HG03060 (cell line): ENCODE data around the gene KIAA1671.

Experiments
- ATAC-seq: cut with Tn5 transposase; IDR thresholded peaks from one replicate; pipeline ENCODE4 v1.9.1; 2021; ENCODE audit warnings: low read depth, moderate number of reproducible peaks; ENCODE audit not compliant: unreplicated experiment

The KIAA1671 gene

GRCh38 chr22:25007444-25008106 lies 55.1 kb downstream of the KIAA1671 start:
- no peak for ATAC-seq

GRCh38 chr22:25008666-25009065 lies 56.1 kb downstream of the KIAA1671 start:
- no peak for ATAC-seq

GRCh38 chr22:25012741-25013143 lies 60.2 kb downstream of the KIAA1671 start:
- no peak for ATAC-seq

GRCh38 chr22:25013607-25014006 lies 61.1 kb downstream of the KIAA1671 start:
- no peak for ATAC-seq

- no peak for ATAC-seq
Measured at GRCh38 chr22:25014896-25015755, 62.6 kb downstream of the KIAA1671 start.

DNA sequence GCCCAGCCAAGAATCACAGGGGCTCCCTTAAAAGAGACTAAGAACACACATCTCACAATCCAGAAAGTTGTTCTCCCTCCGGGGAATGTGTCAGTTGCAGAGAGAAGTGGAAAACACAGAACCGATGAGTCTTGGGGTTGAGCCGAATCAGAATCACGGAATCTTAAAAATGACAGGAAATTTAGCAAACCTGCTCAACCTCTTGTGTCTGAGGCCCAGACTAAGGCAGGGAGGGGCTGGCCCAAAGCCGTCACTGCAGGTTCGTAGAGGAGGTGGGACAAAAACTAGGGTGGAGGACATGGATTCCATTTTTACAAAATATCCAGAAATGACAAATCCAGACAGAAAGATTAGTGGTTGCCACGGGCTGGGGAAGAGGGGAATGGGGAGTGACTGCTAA lies 63.8 kb downstream of the KIAA1671 start:
- no peak for ATAC-seq

DNA sequence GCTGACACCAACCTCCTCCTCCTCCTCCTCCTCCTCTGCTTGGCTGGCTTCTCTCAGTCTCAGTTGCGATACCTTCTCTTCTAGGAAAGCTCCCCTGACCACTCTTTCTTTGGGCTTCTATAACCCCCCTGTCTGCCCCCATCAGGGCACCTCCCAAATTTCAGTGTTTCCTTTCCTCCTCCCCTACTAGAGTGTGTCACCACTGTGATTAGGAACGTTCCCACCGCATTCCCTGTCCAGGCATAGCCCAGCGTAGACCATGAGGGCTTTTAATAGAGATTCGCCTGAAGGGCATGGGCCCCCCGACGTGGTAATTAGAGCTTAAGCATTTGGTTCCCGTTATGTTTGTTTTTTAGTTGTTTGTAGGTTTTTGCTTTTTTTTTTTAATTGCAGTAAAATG lies 65.5 kb downstream of the KIAA1671 start:
- ATAC-seq = no peak

- no peak for ATAC-seq
Measured at GRCh38 chr22:25019427-25020184, 67.1 kb downstream of the KIAA1671 start.

- ATAC-seq = no peak
Measured at GRCh38 chr22:25021409-25021808, 68.9 kb downstream of the KIAA1671 start.

DNA sequence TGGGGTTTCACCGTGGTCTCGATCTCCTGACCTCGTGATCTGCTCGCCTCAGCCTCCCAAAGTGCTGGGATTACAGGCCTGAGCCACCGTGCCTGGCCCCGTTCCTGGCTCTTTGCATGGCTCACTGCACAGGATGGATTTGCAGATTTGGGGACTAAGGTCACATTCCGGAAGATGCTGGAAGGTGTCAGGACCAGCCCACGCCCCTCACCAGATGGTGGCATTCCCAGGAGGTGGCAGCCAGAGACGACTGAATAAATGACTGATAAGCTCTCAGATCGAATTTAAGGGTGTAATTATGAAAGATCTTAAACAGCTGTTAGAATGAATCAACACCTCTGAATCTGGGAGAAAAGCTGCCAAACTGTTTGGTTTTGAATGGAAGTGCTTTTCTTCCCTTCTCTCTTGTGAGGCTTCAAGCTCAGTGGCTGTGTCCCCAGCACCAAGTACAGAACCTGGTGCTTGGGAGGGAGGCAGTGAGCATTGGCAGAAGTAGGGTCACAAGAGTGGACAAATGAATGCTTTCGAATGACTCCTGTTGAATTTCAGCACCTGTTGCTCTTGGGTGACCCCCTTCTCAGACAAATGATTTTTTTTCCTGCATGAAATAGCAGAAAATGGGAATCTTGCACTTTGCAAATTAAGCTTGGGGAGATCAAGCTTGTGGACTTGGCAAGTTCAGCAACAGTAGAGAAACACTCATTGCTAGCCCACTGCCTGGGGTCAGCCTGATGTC lies 69.6 kb downstream of the KIAA1671 start:
- ATAC-seq = no peak

DNA sequence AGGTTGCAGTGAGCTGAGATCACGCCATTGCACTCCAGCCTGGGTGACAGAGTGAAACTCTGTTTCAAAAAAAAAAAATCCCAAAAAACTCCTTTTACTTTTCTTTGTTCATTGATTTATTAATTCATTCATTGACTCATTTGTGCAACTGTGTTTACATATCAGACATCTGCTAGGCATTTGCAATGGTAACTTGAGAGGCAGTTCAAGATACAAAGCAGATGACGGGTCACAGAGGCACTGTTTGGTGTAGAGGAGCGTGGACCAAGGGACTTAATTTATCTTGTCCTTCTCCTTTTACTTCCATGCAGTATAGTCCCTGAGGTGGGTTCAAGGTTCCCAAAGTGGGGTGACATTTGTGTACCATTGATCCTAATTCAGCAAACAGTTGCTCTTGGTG lies 71.4 kb downstream of the KIAA1671 start:
- no peak for ATAC-seq

DNA sequence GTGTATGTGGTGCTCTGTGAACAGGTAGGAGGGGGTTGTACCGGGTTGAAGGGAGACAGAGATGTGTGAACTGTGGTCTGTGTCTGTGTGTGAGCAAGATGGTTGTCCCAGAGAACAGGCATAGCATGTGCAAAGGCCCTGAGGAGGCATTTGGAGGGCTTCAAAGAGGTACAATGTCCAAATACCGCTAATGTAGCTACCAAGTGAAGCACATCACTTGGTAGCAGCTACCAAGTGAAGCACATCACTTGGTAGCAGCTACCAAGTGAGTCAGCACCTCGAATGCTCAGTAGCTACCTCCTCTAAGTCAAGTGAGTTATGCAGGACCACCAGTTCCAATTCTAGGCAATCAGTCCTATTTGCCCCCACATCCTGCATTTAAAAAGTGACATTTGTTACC lies 72.4 kb downstream of the KIAA1671 start:
- ATAC-seq = no peak

DNA sequence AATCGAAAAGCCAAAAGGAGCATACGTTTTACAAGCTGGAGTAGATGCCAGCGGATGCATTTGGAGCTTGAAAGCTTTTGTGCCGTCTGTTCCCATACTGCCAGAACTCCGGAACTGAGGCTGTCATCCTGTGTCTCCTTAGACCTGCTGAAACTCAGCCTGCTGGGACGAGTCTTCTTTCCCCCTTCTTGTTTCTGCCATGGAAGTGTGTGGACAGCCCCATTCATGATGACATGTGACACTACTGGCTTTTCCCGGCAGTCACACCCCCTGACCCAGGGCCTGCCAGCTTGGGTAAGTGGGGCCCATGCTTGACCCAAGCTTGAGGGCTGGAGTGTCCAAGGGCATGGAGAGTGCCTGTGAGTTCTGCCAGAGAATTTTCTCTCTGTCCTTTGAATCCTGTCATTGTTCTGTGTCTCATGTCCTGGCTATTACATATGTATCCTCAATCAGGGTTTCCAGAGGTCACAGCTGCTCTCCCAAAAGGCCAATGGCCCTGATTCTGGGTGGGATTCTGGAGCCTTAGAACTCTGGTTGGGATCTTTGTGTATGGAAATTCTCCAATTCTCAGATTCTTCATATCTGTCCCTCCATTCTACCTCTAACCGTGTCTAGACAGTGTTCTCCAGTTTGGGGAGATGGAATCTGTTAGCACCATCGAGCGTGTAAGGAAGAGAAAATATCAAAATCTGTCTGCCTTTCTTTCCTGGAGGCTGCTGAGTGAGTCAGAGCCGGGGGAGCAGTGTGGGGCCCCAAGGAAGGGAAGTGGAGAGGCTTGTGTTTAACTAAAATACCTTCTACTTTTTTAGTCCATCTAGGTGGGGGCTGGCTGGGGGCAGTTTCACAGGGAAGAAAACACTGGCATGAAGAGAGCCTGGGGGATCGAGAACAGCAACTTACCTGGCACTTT lies 73.2 kb downstream of the KIAA1671 start:
- no peak for ATAC-seq

- no peak for ATAC-seq
Measured at GRCh38 chr22:25027043-25027906, 74.8 kb downstream of the KIAA1671 start.

- ATAC-seq = no peak
Measured at GRCh38 chr22:25027959-25028840, 75.7 kb downstream of the KIAA1671 start.

- no peak for ATAC-seq
Measured at GRCh38 chr22:25028841-25029141, 76.3 kb downstream of the KIAA1671 start.

DNA sequence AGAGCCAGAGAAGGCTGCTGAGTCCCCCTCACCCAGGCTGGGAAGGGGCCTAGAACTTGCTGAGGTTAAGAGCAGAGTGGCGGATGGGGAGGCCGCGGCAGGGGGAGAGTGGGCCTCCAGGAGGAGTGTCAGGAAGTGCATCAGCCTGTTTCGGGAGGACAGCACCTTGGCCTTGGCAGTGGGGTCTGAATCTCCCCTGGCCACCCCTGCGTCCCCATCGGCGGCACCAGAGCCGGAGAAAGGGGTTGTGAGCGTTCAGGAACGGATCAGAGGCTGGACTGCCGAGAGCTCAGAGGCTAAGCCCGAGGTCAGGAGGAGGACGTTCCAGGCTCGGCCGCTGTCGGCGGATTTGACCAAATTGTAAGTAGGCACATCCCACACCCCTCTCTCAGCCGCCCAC lies 76.7 kb downstream of the KIAA1671 start:
- no peak for ATAC-seq

DNA sequence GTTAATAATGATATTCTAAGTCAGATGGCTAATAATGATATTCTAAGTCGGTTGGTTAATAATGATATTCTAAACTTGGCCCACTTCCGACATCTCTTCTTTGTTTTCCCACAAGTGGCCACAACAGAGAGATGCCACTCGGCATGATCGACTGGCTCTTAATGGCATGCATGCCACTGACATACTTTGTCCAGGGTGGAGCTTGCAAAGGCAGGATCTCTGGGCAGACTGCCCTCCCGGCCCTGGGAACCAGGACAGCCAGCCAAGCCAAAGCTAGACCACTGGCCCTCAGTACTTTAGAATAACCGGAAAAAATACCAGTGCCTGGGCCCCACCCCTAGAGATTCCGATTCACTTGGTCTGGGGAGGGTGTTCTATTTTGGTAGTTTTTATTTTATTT lies 78.1 kb downstream of the KIAA1671 start:
- no peak for ATAC-seq
